ENCODE measurements around the gene HSF2BP. TPM values are rescaled to one million over a fixed set of nuclear protein-coding genes. Genes with fewer than 3 reads are reported as not detected.

Gene HSF2BP
- total RNA-seq, 1 experiment from 2014 or later, result 1.5 TPM

- H2BK120ac ChIP-seq (ENCODE audit: low read depth, low read length, poor library complexity, severe bottlenecking), result no peak overlapping the region
- H3K23me2 ChIP-seq (ENCODE audit: insufficient read length, low read depth, low read length, poor library complexity, severe bottlenecking), result no peaks in the 10 kb centered on the region
- H3K79me2 ChIP-seq (ENCODE audit: insufficient read depth, low read length), result no peaks in the 10 kb centered on the region
- H3K18ac ChIP-seq (ENCODE audit: insufficient read length, low read depth, low read length), result no peak overlapping the region
- no peak for DNase-seq
- no peak overlapping the region for H3K4me2 ChIP-seq (ENCODE audit: insufficient read depth, insufficient read length, low read length)
- H3K56ac ChIP-seq (ENCODE audit: insufficient read length, low read depth, low read length), result no peak overlapping the region
- no peaks in the 10 kb centered on the region for H3K4me1 ChIP-seq (ENCODE audit: insufficient read depth, low read length)
- no peaks in the 10 kb centered on the region for H3K27me3 ChIP-seq (ENCODE audit: insufficient read depth, low read length)
- H3K4ac ChIP-seq (ENCODE audit: low read depth, low read length), result no peak overlapping the region
- H2BK5ac ChIP-seq (ENCODE audit: insufficient read length, low read length), result no peak overlapping the region
- H3K4me3 Mint-ChIP-seq, result no peak overlapping the region; a peak in 1 of 5 replicates
- no peak overlapping the region for H2BK12ac ChIP-seq (ENCODE audit: insufficient read length, low read depth, low read length)
- H3K79me1 ChIP-seq (ENCODE audit: insufficient read depth, low read depth, low read length, poor library complexity, severe bottlenecking), result no peaks in the 10 kb centered on the region
- WGBS (ENCODE audit: extremely low coverage, insufficient read length, low lambda C conversion rate), result no CpG with 5 or more reads among the region's 23 CpGs
- no peaks in the 10 kb centered on the region for H3K27me3 Mint-ChIP-seq (ENCODE audit: low read depth)
- no peak overlapping the region for H3K14ac ChIP-seq (ENCODE audit: insufficient read depth, low read length)
- TF ChIP-seq CTCF (conservative IDR thresholded peaks at IDR 0.05), result no peak
- peak overlapping the region in 2 of 3 experiments; percentile 49 to 86; a peak in 4 of 7 replicates for H3K27ac Mint-ChIP-seq
- no peak overlapping the region for H2BK20ac ChIP-seq (ENCODE audit: low read depth, low read length, poor library complexity, severe bottlenecking)
- H4K8ac ChIP-seq (replicated peaks; ENCODE audit: insufficient read length, low read depth, low read length), result no peak overlapping the region
- no peak overlapping the region for H4K5ac ChIP-seq (ENCODE audit: insufficient read length, low read depth, low read length)
- no peak overlapping the region for H3K23ac ChIP-seq (ENCODE audit: insufficient read length, low read depth, low read length)
- H3K36me3 Mint-ChIP-seq (ENCODE audit: insufficient read depth in 1 of 3, low read depth in 3 of 3), result peaks cover 26 to 81% (median 71%) of the 10 kb centered on the region in 3 experiments; a peak in 6 of 7 replicates
- no peaks in the 10 kb centered on the region for H3K9me3 ChIP-seq (ENCODE audit: control insufficient read depth, low read depth, low read length)
- H2AK5ac ChIP-seq (ENCODE audit: insufficient read length, low read length), result no peak overlapping the region
- no peak overlapping the region for H3K27ac ChIP-seq (ENCODE audit: insufficient read length, low read depth, low read length)
- no peaks in the 10 kb centered on the region for H3K4me1 Mint-ChIP-seq
- no peak overlapping the region for H2BK15ac ChIP-seq (ENCODE audit: low read depth, low read length)
- H4K91ac ChIP-seq (ENCODE audit: insufficient read length, low read depth, low read length), result no peak overlapping the region
- H2AFZ ChIP-seq (ENCODE audit: low read length), result no peak overlapping the region
- no peak overlapping the region for H3T11ph ChIP-seq (ENCODE audit: low read length)
- H3K9ac ChIP-seq (ENCODE audit: extremely low read depth, insufficient read length, low read length), result no peak overlapping the region
- no peaks in the 10 kb centered on the region for H3K9me3 Mint-ChIP-seq
- H4K20me1 ChIP-seq (ENCODE audit: control insufficient read depth, insufficient read depth, insufficient read length), result no peaks in the 10 kb centered on the region
Measured at GRCh38 chr21:43693981-43694380, 34.7 kb upstream of the HSF2BP start.
